HFF-Myc (cell line): ENCODE results near the gene ZNF410.

Experiments
- DNase-seq: peaks from one replicate; pipeline ENCODE4 v3.0.0-alpha.2; 2011; ENCODE audit warnings: low read depth; ENCODE audit errors: extremely low read depth
- H3K4me3 ChIP-seq: replicated peaks from 2 replicates; pipeline ENCODE4 v1.5.1; 2011; ENCODE audit warnings: low read depth, mild to moderate bottlenecking, control low read depth, low read length
- TF ChIP-seq, protein P1 (sequence below): IDR thresholded peaks from 2 replicates; pipeline ENCODE4 v1.5.1; 2012; ENCODE audit warnings: mild to moderate bottlenecking, low read depth, low read length, control low read depth; ENCODE audit errors: missing control alignments

ZNF410 gene

DNA sequence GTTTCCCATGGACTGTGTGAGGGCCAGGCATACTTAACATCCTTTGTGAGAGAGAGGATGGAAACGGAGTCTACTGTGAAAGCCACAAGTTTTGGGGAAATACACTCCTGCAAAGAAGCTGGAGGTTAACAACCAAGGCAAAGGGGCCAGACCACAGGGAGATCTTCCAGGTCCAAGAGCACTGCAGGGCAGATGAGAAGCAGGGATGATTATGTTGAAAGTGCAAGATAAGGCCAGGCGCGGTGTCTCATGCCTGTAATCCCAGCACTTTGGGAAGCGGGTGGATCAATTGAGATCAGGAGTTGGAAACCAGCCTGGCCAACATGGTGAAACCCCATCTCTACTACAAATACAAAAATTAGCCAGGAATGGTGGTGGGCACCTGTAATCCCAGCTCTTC is 78.6 kb downstream of the ZNF410 start:
- DNase-seq = no peak
- TF ChIP-seq, protein P1, sequence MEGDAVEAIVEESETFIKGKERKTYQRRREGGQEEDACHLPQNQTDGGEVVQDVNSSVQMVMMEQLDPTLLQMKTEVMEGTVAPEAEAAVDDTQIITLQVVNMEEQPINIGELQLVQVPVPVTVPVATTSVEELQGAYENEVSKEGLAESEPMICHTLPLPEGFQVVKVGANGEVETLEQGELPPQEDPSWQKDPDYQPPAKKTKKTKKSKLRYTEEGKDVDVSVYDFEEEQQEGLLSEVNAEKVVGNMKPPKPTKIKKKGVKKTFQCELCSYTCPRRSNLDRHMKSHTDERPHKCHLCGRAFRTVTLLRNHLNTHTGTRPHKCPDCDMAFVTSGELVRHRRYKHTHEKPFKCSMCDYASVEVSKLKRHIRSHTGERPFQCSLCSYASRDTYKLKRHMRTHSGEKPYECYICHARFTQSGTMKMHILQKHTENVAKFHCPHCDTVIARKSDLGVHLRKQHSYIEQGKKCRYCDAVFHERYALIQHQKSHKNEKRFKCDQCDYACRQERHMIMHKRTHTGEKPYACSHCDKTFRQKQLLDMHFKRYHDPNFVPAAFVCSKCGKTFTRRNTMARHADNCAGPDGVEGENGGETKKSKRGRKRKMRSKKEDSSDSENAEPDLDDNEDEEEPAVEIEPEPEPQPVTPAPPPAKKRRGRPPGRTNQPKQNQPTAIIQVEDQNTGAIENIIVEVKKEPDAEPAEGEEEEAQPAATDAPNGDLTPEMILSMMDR = no peak
- H3K4me3 ChIP-seq = no peak overlapping the region

DNA sequence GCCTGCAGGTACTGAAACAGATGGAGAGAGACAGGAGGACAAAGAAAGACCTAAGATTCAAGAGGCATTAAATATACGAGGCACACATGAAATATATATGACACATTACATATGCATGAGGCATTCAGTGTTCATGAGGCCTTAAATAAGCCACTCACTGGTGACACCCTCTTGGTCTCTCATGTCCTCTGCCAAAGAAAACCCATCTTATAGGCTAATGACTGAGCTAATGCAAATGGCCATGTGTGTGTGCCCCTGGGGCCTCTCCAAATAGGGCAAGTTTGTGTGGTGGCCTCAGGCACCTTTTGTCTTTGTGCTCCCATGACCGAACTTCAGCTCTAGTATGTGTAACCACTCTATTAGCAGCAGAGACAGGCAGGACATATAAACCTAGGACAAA is 82.2 kb downstream of the ZNF410 start:
- H3K4me3 ChIP-seq = no peak overlapping the region
- DNase-seq = no peak
- TF ChIP-seq, protein P1 = no peak

DNA sequence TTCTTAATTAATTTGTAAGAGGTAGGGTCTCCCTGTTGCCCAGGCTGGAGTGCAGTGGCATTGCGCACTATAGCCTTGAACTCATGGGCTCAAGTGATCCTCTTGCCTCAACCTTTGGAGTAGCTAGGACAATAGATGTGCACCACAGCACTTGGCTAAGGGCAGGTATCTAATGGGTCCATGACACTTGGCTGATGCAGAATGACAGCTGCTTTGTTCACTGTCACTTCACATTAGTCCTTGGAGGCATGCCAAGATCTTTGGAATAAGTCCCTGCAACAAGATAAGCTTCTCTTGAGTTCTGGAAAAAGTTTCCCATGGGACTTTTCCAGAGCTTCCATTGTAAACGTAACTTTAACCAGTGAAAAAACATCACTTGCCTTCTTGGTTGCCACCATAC is 86.8 kb downstream of the ZNF410 start:
- no peak overlapping the region for H3K4me3 ChIP-seq
- TF ChIP-seq, protein P1 = no peak
- DNase-seq = no peak

DNA sequence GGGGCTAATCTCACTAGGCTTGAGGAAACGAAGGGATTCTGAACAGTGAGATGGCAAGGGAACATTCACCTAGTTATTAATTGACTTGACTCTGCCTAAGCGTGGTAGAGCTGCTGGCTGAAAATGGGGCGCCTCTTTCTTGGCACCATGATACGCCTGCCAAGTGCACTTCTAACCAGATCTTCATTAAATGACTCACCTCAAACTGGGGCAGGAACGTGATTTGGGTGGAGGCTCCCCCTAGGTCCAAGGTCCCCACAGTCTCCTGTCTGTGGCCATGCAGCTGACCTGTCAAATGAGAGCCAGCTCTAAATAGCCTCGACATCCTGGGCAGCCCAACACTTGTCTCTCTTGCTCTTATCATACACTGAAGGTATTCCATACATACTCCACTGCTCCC is 89.5 kb downstream of the ZNF410 start:
- DNase-seq = no peak
- H3K4me3 ChIP-seq = no peak overlapping the region
- TF ChIP-seq, protein P1 = no peak

DNA sequence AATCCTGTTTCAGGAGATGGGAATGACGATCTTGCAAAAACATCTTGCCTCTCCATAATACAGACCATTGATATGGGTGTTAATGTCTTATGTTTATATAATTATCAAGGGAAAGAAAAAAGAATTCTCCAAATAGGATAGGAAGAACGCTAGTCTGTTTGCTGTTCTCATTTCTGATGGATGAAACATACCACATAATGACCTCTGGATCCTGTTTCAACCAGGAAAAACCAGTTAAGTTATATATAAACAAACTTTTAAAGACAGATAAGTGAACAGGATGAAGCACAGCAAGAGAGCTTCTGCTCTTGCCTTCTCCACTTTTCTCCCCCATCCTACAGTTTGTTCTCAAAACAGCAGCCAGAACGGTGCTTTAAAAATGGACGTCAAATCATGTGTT is 91.2 kb downstream of the ZNF410 start:
- H3K4me3 ChIP-seq = no peak overlapping the region
- TF ChIP-seq, protein P1 = no peak
- DNase-seq = no peak
